Stimulated activated naive CD8-positive, alpha-beta T cell treated with anti-CD3 and anti-CD28 coated beads, Interleukin-15, Interleukin-2, amounts not matched to agents 100 ng/mL and 50 ng/mL, for 24 hours (primary cell): ENCODE measurements around the gene PTH1R.

Source experiments
- H3K27ac Mint-ChIP-seq: one replicate; pipeline ENCODE4 v1.8.0; 2021; ENCODE audit warnings: mild to moderate bottlenecking, mixed read lengths
- H3K27me3 Mint-ChIP-seq: one replicate; pipeline ENCODE4 v1.8.0; 2021; ENCODE audit warnings: mixed read lengths
- H3K36me3 Mint-ChIP-seq: one replicate; pipeline ENCODE4 v1.8.0; 2021; ENCODE audit warnings: low read depth, mixed read lengths
- H3K4me1 Mint-ChIP-seq: one replicate; pipeline ENCODE4 v1.8.0; 2021; ENCODE audit warnings: low read depth, mixed read lengths
- H3K4me3 Mint-ChIP-seq: one replicate; pipeline ENCODE4 v1.8.0; 2021; ENCODE audit warnings: mild to moderate bottlenecking, mixed read lengths
- H3K9me3 Mint-ChIP-seq: one replicate; pipeline ENCODE4 v1.8.0; 2021; ENCODE audit warnings: mixed read lengths

PTH1R gene

GRCh38 chr3:46893146-46893748 lies 15.7 kb downstream of the PTH1R start:
- peaks cover 33% of the 10 kb centered on the region for H3K27me3 Mint-ChIP-seq
- H3K27ac Mint-ChIP-seq = no peak overlapping the region
- H3K36me3 Mint-ChIP-seq = no peaks in the 10 kb centered on the region
- H3K9me3 Mint-ChIP-seq = no peaks in the 10 kb centered on the region
- no peaks in the 10 kb centered on the region for H3K4me1 Mint-ChIP-seq
- no peak overlapping the region for H3K4me3 Mint-ChIP-seq

DNA sequence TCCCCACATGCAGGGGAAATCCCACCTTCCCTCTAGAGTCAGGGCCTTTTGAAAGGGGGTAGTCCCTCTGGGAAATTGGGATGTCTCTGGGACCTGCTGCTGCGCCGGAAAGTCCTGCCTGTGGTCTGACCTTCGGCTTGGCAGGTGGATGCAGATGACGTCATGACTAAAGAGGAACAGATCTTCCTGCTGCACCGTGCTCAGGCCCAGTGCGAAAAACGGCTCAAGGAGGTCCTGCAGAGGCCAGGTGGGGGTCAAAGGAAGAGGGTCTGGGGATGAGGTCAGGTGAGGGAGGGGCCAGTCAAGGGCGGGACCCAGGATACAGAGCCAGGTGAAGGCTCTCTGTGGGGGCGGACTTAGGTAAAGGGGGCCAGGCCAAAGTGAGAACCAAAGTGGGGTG lies 16.2 kb downstream of the PTH1R start:
- Mint-ChIP-seq H3K27ac (no peak overlapping the region), H3K36me3 (no peaks in the 10 kb centered on the region), H3K9me3 (no peaks in the 10 kb centered on the region), H3K4me1 (no peaks in the 10 kb centered on the region), H3K4me3 (peak overlapping the region; percentile 5), H3K27me3 (peaks cover 33% of the 10 kb centered on the region)

DNA sequence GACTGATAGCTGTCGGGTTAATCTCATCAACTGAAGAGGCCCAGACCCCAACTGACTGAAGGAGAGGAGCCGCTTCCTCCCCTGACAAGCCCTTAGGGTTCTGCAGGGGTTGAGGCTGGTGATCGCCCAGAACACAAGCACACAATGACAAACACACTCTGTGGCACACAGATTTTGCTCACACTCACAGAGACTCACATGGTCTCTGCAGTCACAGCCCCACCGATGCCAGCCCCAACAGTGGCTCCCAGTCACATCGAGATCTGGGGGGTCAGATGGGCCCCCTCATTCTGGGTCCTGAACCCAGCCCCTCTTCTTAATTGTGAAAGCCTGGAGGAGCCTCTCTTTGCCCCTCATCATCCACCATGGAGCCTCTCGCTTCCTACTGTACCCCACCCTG lies 16.7 kb downstream of the PTH1R start:
- Mint-ChIP-seq H3K9me3 (no peaks in the 10 kb centered on the region), H3K36me3 (no peaks in the 10 kb centered on the region), H3K4me3 (no peak overlapping the region), H3K27ac (no peak overlapping the region), H3K27me3 (peaks cover 36% of the 10 kb centered on the region), H3K4me1 (no peaks in the 10 kb centered on the region)

DNA sequence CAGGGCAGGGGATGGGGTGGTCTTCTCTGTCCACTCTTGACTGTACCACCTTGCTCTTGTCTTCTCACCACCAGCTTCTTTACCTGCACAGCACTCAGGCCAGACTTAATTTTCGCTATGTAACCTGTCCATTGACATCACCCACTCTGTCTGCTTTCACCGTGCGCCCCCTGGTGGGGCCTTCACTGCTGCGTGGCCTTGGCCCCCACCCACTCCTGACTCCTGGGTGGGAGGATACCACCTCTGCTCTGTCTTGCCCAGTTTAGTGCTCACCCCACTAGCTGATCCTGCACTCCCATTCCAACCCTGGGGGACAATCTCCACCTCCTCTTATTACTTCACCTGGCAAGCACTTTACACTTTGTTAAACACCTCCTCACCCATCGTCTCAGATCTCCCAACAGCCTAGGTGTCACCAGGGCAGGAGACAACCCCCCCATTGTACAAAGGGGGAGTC lies 17.7 kb downstream of the PTH1R start:
- Mint-ChIP-seq H3K4me1 (no peaks in the 10 kb centered on the region), H3K9me3 (no peaks in the 10 kb centered on the region), H3K27ac (no peak overlapping the region), H3K4me3 (no peak overlapping the region), H3K27me3 (peaks cover 36% of the 10 kb centered on the region), H3K36me3 (no peaks in the 10 kb centered on the region)

DNA sequence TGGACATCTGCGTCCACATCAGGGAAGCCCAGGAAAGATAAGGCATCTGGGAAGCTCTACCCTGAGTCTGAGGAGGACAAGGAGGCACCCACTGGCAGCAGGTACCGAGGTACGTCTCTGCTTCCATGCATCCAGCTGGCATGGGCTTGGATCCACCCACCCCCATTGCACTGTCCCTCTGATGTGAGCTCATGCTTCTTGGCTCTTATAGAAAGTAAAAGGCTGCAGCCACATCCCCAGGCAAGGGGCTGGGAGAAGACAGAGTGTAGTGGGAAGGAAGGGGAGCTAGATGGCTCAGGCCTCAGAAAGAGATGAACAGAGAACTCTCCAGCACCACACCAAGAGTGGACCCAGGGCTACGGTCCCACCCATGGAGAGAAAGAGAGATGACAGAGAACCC lies 18.2 kb downstream of the PTH1R start:
- no peaks in the 10 kb centered on the region for H3K36me3 Mint-ChIP-seq
- H3K9me3 Mint-ChIP-seq = no peaks in the 10 kb centered on the region
- no peak overlapping the region for H3K4me3 Mint-ChIP-seq
- no peaks in the 10 kb centered on the region for H3K4me1 Mint-ChIP-seq
- no peak overlapping the region for H3K27ac Mint-ChIP-seq
- peaks cover 33% of the 10 kb centered on the region for H3K27me3 Mint-ChIP-seq

DNA sequence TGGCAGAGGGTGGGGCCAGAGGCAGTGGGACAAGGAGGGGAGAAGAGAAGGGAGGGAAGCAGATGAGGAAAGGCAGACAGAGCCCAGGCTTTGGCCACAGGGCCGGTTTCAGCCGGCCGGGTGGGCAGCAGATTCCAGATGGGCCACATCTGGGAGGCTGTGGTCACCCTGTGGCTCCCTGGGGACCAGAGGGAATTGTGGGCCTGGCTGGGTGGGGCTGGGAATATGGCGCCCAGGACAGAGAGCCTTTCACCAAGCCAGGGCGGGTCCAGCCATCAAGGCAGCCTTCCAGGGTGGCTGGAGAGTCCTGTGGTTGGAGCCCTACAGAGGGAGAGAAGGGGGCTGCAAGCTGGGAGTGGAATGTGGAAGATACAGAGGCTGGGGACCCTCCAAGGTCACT lies 18.9 kb downstream of the PTH1R start:
- H3K9me3 Mint-ChIP-seq = no peaks in the 10 kb centered on the region
- no peaks in the 10 kb centered on the region for H3K36me3 Mint-ChIP-seq
- H3K27me3 Mint-ChIP-seq = peaks cover 27% of the 10 kb centered on the region
- H3K4me1 Mint-ChIP-seq = no peaks in the 10 kb centered on the region
- no peak overlapping the region for H3K27ac Mint-ChIP-seq
- no peak overlapping the region for H3K4me3 Mint-ChIP-seq

DNA sequence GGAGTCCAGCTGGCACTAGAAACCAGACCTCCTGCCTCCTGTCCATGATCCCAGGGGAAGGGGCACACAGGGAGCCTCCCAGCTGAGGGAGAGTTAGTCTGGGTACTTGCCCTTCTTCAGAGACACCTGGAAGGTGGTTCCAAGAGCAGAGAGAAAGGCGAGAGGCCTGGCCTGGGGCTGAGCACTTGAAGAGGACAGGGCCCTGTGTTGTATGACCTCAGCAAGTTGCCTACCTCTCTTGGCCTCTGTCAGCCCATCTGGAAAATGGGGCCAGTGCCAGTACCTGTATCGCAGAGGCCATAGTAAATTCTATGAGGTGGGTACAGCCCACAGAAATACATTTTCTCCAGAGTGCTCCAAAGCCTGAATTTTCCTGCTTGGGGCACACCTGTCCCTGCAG lies 19.5 kb downstream of the PTH1R start:
- no peaks in the 10 kb centered on the region for H3K4me1 Mint-ChIP-seq
- no peak overlapping the region for H3K4me3 Mint-ChIP-seq
- no peaks in the 10 kb centered on the region for H3K36me3 Mint-ChIP-seq
- H3K27me3 Mint-ChIP-seq = peaks cover 20% of the 10 kb centered on the region
- no peak overlapping the region for H3K27ac Mint-ChIP-seq
- no peaks in the 10 kb centered on the region for H3K9me3 Mint-ChIP-seq

- Mint-ChIP-seq H3K27ac (no peak overlapping the region), H3K4me1 (no peaks in the 10 kb centered on the region), H3K4me3 (no peak overlapping the region), H3K27me3 (peaks cover 12% of the 10 kb centered on the region), H3K9me3 (no peaks in the 10 kb centered on the region), H3K36me3 (no peaks in the 10 kb centered on the region)
These were observed 20.4 kb downstream of the PTH1R start for GRCh38 chr3:46897829-46898320.

DNA sequence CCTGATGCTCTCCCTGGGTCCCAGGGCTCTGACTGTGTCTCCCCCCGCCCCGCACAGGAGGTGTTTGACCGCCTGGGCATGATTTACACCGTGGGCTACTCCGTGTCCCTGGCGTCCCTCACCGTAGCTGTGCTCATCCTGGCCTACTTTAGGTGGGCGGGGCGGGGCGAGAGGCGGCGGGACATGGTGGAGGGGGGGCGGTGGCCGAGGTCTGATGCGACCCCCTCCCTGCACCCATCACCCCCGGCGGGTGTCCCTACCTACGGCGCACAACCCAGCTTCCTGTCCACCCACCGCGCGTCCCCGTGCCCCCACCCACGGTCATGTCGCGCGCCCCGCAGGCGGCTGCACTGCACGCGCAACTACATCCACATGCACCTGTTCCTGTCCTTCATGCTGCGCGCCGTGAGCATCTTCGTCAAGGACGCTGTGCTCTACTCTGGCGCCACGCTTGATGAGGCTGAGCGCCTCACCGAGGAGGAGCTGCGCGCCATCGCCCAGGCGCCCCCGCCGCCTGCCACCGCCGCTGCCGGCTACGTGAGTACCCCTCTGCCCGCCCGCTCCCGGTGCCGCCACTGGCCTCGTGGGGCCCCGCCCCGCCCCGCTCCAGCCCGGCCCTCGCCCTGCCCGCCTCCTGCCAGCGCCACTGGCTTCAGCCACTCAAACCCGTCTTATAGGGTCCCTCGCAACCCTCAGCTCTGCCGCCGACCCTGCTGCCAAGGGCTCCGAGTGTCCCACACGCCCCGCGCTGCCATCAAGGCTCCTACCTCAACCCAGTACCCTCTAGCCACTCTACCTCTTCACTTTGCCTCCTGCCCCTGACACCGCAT lies 21.0 kb downstream of the PTH1R start:
- H3K4me1 Mint-ChIP-seq = no peaks in the 10 kb centered on the region
- H3K4me3 Mint-ChIP-seq = no peak overlapping the region
- H3K27me3 Mint-ChIP-seq = peaks cover 8% of the 10 kb centered on the region
- no peaks in the 10 kb centered on the region for H3K9me3 Mint-ChIP-seq
- no peaks in the 10 kb centered on the region for H3K36me3 Mint-ChIP-seq
- H3K27ac Mint-ChIP-seq = no peak overlapping the region

DNA sequence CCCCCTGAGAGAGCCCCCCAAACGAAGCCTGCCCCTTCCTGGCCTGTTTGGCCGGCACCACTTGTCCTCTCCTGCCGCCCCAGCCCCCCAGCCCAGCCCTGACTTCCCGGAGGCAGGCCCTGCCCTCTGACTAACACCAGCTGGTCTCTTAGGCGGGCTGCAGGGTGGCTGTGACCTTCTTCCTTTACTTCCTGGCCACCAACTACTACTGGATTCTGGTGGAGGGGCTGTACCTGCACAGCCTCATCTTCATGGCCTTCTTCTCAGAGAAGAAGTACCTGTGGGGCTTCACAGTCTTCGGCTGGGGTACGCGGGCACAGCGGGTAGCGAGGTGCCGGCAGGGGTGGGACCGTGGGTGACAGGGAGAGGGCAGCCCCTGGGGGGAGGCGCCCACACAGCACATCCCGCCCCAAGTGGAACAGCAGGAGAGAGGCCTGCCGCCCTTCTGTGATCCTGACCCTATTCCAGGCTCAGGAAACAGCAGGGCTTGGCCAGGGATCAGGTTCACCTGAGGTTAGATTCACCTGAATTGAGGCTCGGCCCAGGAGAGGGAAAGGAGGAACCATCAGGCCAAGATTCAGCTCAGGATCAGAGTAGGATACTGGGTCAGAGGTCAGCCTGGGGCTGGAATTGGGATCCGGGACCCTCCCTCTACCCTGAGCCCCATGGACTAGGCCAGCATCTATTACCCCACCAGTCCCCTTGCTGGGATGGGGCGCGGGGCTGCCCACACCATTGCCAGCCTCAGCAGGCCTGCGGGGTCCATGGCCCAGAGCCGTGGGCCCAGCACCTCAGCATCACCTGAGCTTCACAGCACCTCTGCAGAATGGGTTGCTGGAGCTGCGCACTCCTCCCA lies 21.9 kb downstream of the PTH1R start:
- Mint-ChIP-seq H3K36me3 (no peaks in the 10 kb centered on the region), H3K4me3 (no peak overlapping the region), H3K9me3 (no peaks in the 10 kb centered on the region), H3K4me1 (no peaks in the 10 kb centered on the region), H3K27me3 (peaks cover 3% of the 10 kb centered on the region), H3K27ac (no peak overlapping the region)

GRCh38 chr3:46900007-46900292 lies 22.4 kb downstream of the PTH1R start:
- H3K4me1 Mint-ChIP-seq = no peaks in the 10 kb centered on the region
- no peaks in the 10 kb centered on the region for H3K36me3 Mint-ChIP-seq
- no peak overlapping the region for H3K4me3 Mint-ChIP-seq
- H3K27me3 Mint-ChIP-seq = peaks cover 3% of the 10 kb centered on the region
- no peak overlapping the region for H3K27ac Mint-ChIP-seq
- H3K9me3 Mint-ChIP-seq = no peaks in the 10 kb centered on the region

DNA sequence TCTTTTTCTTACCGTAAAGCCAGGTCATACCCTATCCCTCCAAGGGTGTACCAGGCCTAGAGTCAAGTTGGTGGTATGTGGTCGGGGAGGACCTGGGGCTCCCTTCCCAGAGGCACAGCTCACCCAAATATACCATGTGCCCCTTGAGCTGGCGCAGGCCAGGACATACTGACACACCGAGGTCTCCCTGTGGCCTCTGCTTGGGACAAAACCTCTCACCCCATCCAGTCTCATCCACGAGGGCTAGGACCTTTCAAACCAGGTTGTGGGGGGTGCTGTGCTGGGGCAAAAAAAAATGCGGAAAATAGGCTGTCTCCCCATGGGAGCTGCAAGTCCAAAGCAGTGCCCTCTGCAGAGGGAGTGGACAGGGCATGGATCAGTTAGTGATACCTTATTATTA lies 22.8 kb downstream of the PTH1R start:
- H3K27ac Mint-ChIP-seq = no peak overlapping the region

DNA sequence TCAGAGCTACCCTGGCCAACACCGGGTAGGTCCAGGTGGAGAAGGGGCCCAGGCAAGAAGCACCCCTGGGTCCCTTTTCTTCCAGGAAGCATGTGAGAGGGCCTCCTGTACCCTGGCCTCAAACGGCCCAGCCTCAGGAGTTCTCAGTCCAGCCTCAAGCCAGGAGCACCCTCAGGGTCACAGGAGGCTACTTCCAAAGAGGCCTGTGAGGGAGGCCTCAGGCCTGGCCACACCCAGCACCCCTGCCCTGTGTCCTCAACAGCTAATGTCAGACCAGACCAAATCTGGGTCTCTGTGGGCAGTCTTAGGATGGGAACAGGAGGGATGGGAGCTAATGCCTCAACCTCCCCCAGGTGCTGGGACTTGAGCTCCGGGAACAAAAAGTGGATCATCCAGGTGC lies 23.5 kb downstream of the PTH1R start:
- no peaks in the 10 kb centered on the region for H3K9me3 Mint-ChIP-seq
- no peak overlapping the region for H3K4me3 Mint-ChIP-seq
- H3K4me1 Mint-ChIP-seq = no peaks in the 10 kb centered on the region
- no peaks in the 10 kb centered on the region for H3K36me3 Mint-ChIP-seq
- H3K27me3 Mint-ChIP-seq = peaks cover 3% of the 10 kb centered on the region
- H3K27ac Mint-ChIP-seq = no peak overlapping the region

More for the DNA sequence above, 22.8 kb downstream of the PTH1R start:
- Mint-ChIP-seq H3K4me3 (no peak overlapping the region), H3K4me1 (no peaks in the 10 kb centered on the region), H3K36me3 (no peaks in the 10 kb centered on the region), H3K9me3 (no peaks in the 10 kb centered on the region), H3K27me3 (peaks cover 3% of the 10 kb centered on the region)

DNA sequence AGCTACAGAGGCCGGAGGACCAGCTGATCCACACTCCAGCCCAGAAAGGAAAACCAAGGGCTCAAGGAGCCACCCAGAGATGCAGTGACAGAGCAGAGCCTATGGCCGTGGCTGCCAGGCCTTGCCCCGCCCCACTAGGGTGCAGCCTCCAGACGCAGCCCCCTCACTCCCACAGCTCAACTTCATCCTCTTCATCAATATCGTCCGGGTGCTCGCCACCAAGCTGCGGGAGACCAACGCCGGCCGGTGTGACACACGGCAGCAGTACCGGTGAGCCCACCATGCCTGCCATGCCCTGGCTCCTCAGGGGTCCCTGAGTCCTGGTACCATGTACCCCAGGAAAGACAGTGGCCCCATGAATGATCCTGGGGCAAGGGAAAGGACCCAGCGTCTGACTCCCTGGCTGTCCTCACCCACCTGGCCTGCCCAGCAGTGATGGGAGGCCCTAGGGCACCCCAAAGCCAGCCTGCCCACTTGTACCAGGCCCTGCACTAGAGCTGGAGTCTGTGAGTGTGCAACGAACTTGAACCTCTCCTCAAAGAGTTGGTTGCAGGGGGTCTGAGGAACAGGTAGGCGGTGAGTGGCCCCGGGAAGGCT lies 24.2 kb downstream of the PTH1R start:
- no peak overlapping the region for H3K27ac Mint-ChIP-seq
- H3K4me3 Mint-ChIP-seq = no peak overlapping the region
- no peaks in the 10 kb centered on the region for H3K9me3 Mint-ChIP-seq
- H3K36me3 Mint-ChIP-seq = no peaks in the 10 kb centered on the region
- H3K4me1 Mint-ChIP-seq = no peaks in the 10 kb centered on the region
- H3K27me3 Mint-ChIP-seq = peaks cover 3% of the 10 kb centered on the region

GRCh38 chr3:46902188-46902631 lies 24.7 kb downstream of the PTH1R start:
- H3K27ac Mint-ChIP-seq = no peak overlapping the region
- H3K4me1 Mint-ChIP-seq = no peaks in the 10 kb centered on the region
- no peak overlapping the region for H3K4me3 Mint-ChIP-seq
- no peaks in the 10 kb centered on the region for H3K36me3 Mint-ChIP-seq
- H3K27me3 Mint-ChIP-seq = peaks cover 3% of the 10 kb centered on the region
- H3K9me3 Mint-ChIP-seq = no peaks in the 10 kb centered on the region
